Keratinocyte (primary cell): Measurements from ENCODE around the gene ADARB2.

Source experiments
- CTCF ChIP-seq, 3 experiments: IDR thresholded peaks in 1 of 3; conservative IDR thresholded peaks in 1 of 3; optimal IDR thresholded peaks in 1 of 3; 2 replicates in 2 of 3; 3 replicates in 1 of 3; pipeline versions ENCODE3 to v1.5.1; 2011; ENCODE audit warnings: low read length in 3 of 3, mild to moderate bottlenecking in 3 of 3, moderate library complexity in 2 of 3, control low read depth in 1 of 3, inconsistent platforms in 1 of 3; ENCODE audit not compliant: insufficient read depth in 2 of 3; ENCODE audit errors: extremely low read depth in 1 of 3
- EZH2 ChIP-seq: IDR thresholded peaks from one replicate; pipeline ENCODE4 v1.6.1; 2012; ENCODE audit warnings: inconsistent platforms, mild to moderate bottlenecking, low read length, moderate library complexity

GRCh38 chr10:1205450-1206030, 531.8 kb downstream of the ADARB2 start:
- TF ChIP-seq CTCF (optimal IDR thresholded peaks at IDR 0.05 in 1 of 3, IDR thresholded peaks at IDR 0.05 in 1 of 3, conservative IDR thresholded peaks at IDR 0.05 in 1 of 3; ENCODE audit: extremely low read depth in 1 of 3, insufficient read depth in 2 of 3, low read length in 3 of 3) (no peak), EZH2 (no peak)
